NOMO-1 treated with dmso at 0.1 percent for 144 hours (cell line): ENCODE results near the gene CRACDL.
A peak's percentile ranks its signal among the peaks of the same experiment; 100 is the strongest.
"Not testable (repeated sequence)": the region's sequence is repeated elsewhere in the genome, so short reads cannot be mapped to it uniquely, and the experiment has no call there.

Experiments used
- DNase-seq: peaks from one replicate; lab custom pipeline; 2025; ENCODE audit not compliant: unreplicated experiment; lab: John Stamatoyannopoulos, UW

The CRACDL gene

DNA sequence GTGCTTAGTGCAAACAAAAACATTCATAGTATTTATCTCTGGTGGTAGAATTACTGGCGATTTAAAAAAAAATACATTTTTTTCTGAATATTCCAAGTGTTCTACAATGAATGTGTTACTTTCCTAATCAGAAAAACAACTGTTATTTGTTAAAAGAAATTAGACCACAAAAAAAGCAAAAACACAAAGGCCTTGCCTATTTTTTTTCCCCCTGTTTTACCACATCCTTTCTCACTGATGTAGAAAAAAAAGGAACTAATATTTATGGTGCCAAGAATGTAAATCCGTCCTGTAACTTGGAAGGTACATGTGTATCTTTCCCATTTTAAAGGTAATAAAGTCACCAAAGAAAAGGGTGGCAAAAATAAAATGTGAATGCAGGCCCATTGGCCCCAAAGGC, 176.7 kb downstream of the CRACDL start:
- DNase-seq, result peak; percentile 32

GRCh38 chr2:98757904-98758421, 178.1 kb downstream of the CRACDL start:
- DNase-seq, result peak; percentile 79

GRCh38 chr2:98753801-98754200, 182.2 kb downstream of the CRACDL start:
- no peak for DNase-seq

DNA sequence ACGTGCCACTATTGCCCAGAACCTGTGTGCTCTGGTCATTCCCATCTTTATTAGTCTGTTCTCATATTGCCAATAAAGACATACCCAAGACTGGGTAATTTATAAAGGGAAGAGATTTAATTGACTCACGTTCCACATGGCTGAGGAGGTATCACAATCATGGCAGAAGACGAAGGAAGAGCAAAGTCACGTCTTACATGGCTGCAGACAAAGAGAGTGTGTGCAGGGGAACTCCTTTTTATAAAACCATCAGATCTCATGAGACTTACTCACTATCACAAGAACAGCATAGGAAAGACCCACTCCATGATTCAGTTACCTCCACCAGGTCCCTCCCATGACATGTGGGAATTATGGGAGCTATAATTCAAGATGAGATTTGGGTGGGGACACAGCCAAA, 183.3 kb downstream of the CRACDL start:
- DNase-seq, result not testable (repeated sequence)

- no peak for DNase-seq
These were observed 184.3 kb downstream of the CRACDL start for GRCh38 chr2:98751748-98752147.

DNA sequence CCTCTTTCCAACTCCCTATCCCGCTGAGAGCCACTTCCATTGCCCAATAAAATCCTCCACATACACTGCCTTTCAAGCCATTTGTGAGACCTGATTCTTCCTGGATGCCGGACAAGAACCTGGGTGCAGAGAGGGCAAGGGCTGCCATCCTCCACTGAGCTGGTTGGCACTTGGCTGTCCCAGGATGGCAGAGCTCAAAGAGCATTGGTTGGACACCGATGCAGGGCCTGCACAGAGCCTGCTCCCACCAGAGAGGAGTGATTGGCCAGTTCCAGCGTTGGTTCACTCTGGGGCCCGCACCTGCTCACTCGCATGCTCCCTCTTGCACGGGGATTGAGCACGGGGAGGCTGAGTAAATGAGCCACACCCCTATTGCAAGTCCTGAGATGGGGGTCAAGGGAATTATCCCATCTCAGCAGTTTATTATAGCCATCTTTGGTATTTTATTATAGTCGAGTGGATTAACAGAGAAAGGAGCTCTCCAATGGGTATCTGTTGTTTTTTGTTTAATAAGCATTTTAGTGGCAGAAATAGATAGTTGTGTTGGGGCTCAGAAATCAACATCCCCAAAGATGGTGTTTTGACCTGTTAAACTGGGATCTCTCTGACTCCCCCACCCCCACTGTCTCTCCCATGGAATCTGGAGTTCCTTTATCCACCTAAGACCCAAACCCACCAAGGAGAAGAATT, 185.3 kb downstream of the CRACDL start:
- DNase-seq, result no peak

DNA sequence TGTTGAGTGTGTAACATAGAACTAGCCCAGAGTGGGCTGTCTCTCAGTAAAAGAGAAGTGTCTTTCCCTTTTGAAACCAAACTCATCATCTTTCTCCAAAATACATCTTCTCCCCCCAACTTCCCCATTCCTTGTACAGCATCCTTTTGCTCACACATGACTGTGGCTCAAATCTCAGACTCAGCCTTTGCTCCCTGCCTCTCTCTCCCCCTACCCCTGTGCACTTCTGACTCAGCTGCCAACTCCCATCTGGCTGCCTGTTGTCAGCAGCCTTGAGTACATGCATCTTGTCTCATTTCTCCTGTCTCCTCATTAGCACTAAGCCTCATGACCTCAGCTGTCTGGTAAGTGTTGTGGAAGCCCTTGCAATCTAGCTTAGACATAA, 187.0 kb downstream of the CRACDL start:
- DNase-seq, result peak; percentile 57

DNA sequence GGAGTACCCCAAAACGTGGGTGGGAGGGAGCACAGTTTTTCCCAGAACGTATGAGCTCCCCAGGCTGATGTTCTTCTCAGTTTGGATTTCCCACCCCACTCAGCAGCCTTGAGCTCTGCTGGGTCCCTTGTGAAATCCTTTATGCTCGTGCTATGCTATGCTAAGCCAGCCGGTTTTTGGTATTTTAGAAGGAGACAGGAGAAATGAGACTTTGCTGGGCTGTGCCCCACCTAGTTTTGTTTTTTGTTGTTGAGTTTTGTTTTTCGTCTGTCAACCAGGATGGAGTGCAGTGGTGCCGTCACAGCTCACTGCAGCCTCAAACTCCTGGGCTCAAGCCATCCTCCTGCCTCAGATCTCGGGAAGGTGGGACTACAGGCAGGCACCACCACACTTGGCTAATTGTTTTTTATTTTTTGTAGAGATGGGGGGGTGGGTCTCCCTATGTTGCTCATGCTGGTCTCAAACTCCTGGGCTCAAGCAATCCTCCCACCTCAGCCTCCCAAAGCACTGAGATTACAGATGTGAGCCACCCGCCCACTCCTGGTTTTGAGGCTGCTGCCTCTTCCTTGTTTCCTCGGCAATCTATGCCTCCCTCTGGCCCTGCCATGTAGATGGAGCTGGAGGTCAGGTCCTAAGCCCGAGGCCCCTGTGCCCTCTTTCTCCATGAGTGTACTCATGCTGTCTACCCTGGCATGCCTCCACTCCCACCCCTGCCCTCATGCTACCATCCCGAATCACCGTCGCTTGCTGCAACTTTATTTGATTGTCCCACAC, 187.5 kb downstream of the CRACDL start:
- no peak for DNase-seq

DNA sequence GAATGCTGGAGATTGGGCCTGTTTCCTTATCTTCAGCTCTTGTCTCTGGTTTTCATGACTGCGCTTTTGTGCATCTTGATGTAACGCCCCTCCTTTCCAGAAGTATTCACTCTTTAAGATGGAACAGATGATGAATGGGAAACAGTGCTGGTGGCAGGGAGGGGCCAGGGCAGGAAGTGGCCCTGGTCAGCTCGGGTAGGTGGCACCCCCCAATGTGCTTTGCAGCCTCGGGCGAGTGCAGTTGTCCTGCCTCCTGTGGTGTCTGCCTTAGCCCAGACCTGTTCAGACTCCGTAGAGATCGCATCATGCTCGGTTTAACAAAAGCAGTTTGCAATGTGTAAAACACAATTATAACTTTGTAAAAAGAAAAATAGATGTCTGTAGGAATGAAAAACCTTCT, 188.1 kb downstream of the CRACDL start:
- DNase-seq, result no peak

- DNase-seq, result no peak
These were observed 189.6 kb downstream of the CRACDL start for GRCh38 chr2:98746426-98746825.

DNA sequence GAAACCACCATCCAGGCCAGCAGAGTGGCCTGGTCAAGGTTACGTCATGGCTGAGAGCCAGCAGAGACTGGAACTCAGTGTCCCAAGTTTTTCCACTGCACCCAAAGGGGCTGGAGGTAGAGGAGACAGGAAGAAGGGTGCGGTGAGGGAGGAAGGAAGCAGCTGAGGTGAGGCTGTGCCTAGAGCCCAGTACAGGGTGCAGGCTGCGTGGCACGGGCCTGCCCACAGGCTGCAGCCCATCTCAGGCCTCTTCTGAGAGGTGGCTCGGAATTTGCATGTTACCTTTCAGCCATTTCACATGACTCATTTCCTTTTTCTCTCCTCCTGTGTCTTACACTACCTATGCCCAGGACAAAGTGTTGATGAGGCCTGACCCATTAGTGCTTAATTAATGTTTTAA, 191.4 kb downstream of the CRACDL start:
- no peak for DNase-seq
